ENCODE results near the gene GDF10. TPM values are rescaled to one million over a fixed set of nuclear protein-coding genes. Genes with fewer than 3 reads are reported as not detected.

The GDF10 gene
- total and polyA plus RNA-seq, 2 of the 8 experiments (the other 6 are each of a cell fraction or from before 2014, with no cell fraction given): 0.19 to 0.32 TPM

GRCh38 chr10:47321521-47322195, 21.7 kb downstream of the GDF10 start:
- Histone ChIP-seq H3K23ac (ENCODE audit: insufficient read length) (no peak overlapping the region), H2BK12ac (ENCODE audit: low read depth, low read length) (no peak overlapping the region), H3K4me3 (ENCODE audit: extremely low read depth in 1 of 4, insufficient read depth in 2 of 4, low read depth in 3 of 4, low read length in 4 of 4) (no peak overlapping the region), H3K9ac (replicated peaks in 1 of 4; ENCODE audit: extremely low read depth in 1 of 4, low read depth in 3 of 4, low read length in 3 of 4) (no peak overlapping the region), H2AK5ac (ENCODE audit: low read depth, low read length) (no peak overlapping the region), H3K79me2 (ENCODE audit: control insufficient read depth in 1 of 2, insufficient read depth in 2 of 2, low read length in 2 of 2) (no peaks in the 10 kb centered on the region), H2AFZ (ENCODE audit: low read length) (no peak overlapping the region), H3K18ac (ENCODE audit: extremely low read depth, low read length) (no peak overlapping the region), H3K4ac (replicated peaks; ENCODE audit: insufficient read length, low read depth, low read length) (no peak overlapping the region), H3K36me3 (ENCODE audit: control insufficient read depth in 2 of 4, insufficient read depth in 4 of 4, low read length in 3 of 4) (no peaks in the 10 kb centered on the region), H3K4me1 (replicated peaks in 1 of 4; ENCODE audit: control insufficient read depth in 3 of 4, insufficient read depth in 4 of 4, low read length in 3 of 4) (no peaks in the 10 kb centered on the region), H4K20me1 (replicated peaks in 1 of 2; ENCODE audit: control insufficient read depth in 1 of 2, insufficient read depth in 2 of 2, low read length in 2 of 2) (no peaks in the 10 kb centered on the region), H3K27me3 (replicated peaks in 1 of 4; ENCODE audit: control insufficient read depth in 3 of 4, extremely low read depth in 1 of 4, insufficient read depth in 3 of 4, low read length in 3 of 4) (no peaks in the 10 kb centered on the region; a peak in 2 of 7 replicates), H3K14ac (ENCODE audit: insufficient read length) (no peak overlapping the region), H2BK15ac (ENCODE audit: low read length) (no peak overlapping the region), H3K9me3 (ENCODE audit: insufficient read depth in 2 of 2, low read depth in 1 of 2, low read length in 1 of 2) (no peaks in the 10 kb centered on the region), H2BK5ac (ENCODE audit: low read depth, low read length) (no peak overlapping the region; the same call in 1 of the 2 replicates), H4K91ac (replicated peaks; ENCODE audit: insufficient read length, low read length) (no peak overlapping the region), H3K79me1 (ENCODE audit: low read depth, low read length) (no peaks in the 10 kb centered on the region), H4K8ac (ENCODE audit: extremely low read depth, insufficient read depth, low read length) (no peak overlapping the region), H4K5ac (ENCODE audit: insufficient read length, low read depth, low read length) (no peak overlapping the region), H3K56ac (replicated peaks; ENCODE audit: insufficient read length, low read depth, low read length) (no peak overlapping the region), H2BK120ac (replicated peaks; ENCODE audit: low read depth, low read length) (no peak overlapping the region), H3K23me2 (ENCODE audit: low read depth, low read length) (no peaks in the 10 kb centered on the region), H3K27ac (ENCODE audit: low read depth, low read length) (no peak overlapping the region), H3K4me2 (ENCODE audit: insufficient read depth in 1 of 2, low read depth in 2 of 2, low read length in 2 of 2) (no peak overlapping the region), H2BK20ac (ENCODE audit: low read length) (no peak overlapping the region)
- DNase-seq (ENCODE audit: low read depth in 1 of 2, low spot score in 2 of 2) (no peak), FAIRE-seq (no peak)
- ChIA-PET CTCF (ENCODE audit: partially characterized antibody) (interaction anchor here (0.9 to 1.3 kb wide), 5 partner anchors 10 to 297 kb away, joined by 3 to 6 read pairs (median 3); no protein-coding TSS in a partner anchor), POLR2A (ENCODE audit: partially characterized antibody) (no interaction called here)
- WGBS, 2 experiments (ENCODE audit: extremely low coverage in 1 of 2, insufficient coverage in 1 of 2, insufficient read length in 1 of 2, insufficient replicate concordance in 2 of 2, low coverage in 1 of 2, low lambda C conversion rate in 2 of 2, missing lambda C conversion rate in 1 of 2): 83% methylated on average over 8 of the region's 8 CpGs; no CpG with 5 or more reads in 1 of the 2 experiments
- no peak for TF ChIP-seq SIN3A (conservative IDR thresholded peaks at IDR 0.05 in 1 of 2, IDR thresholded peaks at IDR 0.05 in 1 of 2; ENCODE audit: low read depth in 1 of 2, low read length in 2 of 2)
- TF ChIP-seq CBX8 (IDR thresholded peaks at IDR 0.05; ENCODE audit: borderline replicate concordance, low read depth, low read length): no peak
- no peak for TF ChIP-seq MAX (IDR thresholded peaks at IDR 0.05)
- no peak for TF ChIP-seq SIRT6 (IDR thresholded peaks at IDR 0.05; ENCODE audit: low read length)
- no peak for TF ChIP-seq BCL11A (IDR thresholded peaks at IDR 0.05; ENCODE audit: low read depth in 2 of 2, low read length in 2 of 2)
- TF ChIP-seq RXRA (IDR thresholded peaks at IDR 0.05; ENCODE audit: insufficient read depth, low read depth, low read length): no peak
- no peak for TF ChIP-seq TEAD4 (IDR thresholded peaks at IDR 0.05; ENCODE audit: low read depth, low read length)
- no peak for TF ChIP-seq MAFK (IDR thresholded peaks at IDR 0.05; ENCODE audit: low read depth, low read length)
- no peak for TF ChIP-seq SP4 (IDR thresholded peaks at IDR 0.05; ENCODE audit: low read length)
- TF ChIP-seq CHD1 (IDR thresholded peaks at IDR 0.05; ENCODE audit: low read depth, low read length): no peak
- no peak for TF ChIP-seq EGR1 (IDR thresholded peaks at IDR 0.05; ENCODE audit: borderline replicate concordance, low read depth, low read length)
- no peak for TF ChIP-seq TCF12 (IDR thresholded peaks at IDR 0.05; ENCODE audit: low read depth, low read length)
- TF ChIP-seq SIX5 (IDR thresholded peaks at IDR 0.05; ENCODE audit: low read depth, low read length): no peak
- no peak for TF ChIP-seq JUN (IDR thresholded peaks at IDR 0.05; ENCODE audit: low read depth, low read length)
- no peak for TF ChIP-seq CEBPB (IDR thresholded peaks at IDR 0.05; ENCODE audit: low read depth, low read length)
